Anterior cingulate cortex (tissue), 58 donors: ENCODE measurements around the gene STX3.
"Not testable (repeated sequence)": the region's sequence is repeated elsewhere in the genome, so short reads cannot be mapped to it uniquely, and the experiment has no call there.

Experiments
- DNase-seq, 58 donors: peaks; one replicate each; lab custom pipeline; 2025; lab: John Stamatoyannopoulos, UW

STX3 gene

GRCh38 chr11:59756845-59757244, 1.7 kb downstream of the STX3 start:
- peak in 1 of 58 donors; percentile 5 for DNase-seq

GRCh38 chr11:59758401-59759037, 3.3 kb downstream of the STX3 start:
- DNase-seq = no peak

- DNase-seq = no peak
These were observed 4.7 kb downstream of the STX3 start for GRCh38 chr11:59759900-59760299.

GRCh38 chr11:59760771-59761170, 5.6 kb downstream of the STX3 start:
- no peak for DNase-seq

- DNase-seq = no peak
These were observed 6.8 kb downstream of the STX3 start for GRCh38 chr11:59761993-59762392.

GRCh38 chr11:59765068-59765735, 10.0 kb downstream of the STX3 start:
- no peak for DNase-seq

- no peak for DNase-seq
These were observed 11.5 kb downstream of the STX3 start for GRCh38 chr11:59766542-59767224.

- no peak for DNase-seq
These were observed 12.0 kb downstream of the STX3 start for GRCh38 chr11:59767225-59767611.

GRCh38 chr11:59769111-59769510, 13.9 kb downstream of the STX3 start:
- no peak for DNase-seq

- DNase-seq = no peak
These were observed 14.7 kb downstream of the STX3 start for GRCh38 chr11:59769828-59770227.

GRCh38 chr11:59770319-59770718, 15.1 kb downstream of the STX3 start:
- no peak for DNase-seq

- DNase-seq = no peak
These were observed 15.7 kb downstream of the STX3 start for GRCh38 chr11:59770869-59771268.

- no peak for DNase-seq
These were observed 16.4 kb downstream of the STX3 start for GRCh38 chr11:59771605-59772004.

- no peak for DNase-seq
These were observed 17.9 kb downstream of the STX3 start for GRCh38 chr11:59773083-59773440.

GRCh38 chr11:59776210-59777066, 21.3 kb downstream of the STX3 start:
- no peak for DNase-seq

- no peak for DNase-seq
These were observed 21.9 kb downstream of the STX3 start for GRCh38 chr11:59777104-59777503.

GRCh38 chr11:59778122-59778521, 22.9 kb downstream of the STX3 start:
- DNase-seq = peak in 4 of 58 donors; percentile 7 to 19 (median 14)

GRCh38 chr11:59779487-59779886, 24.3 kb downstream of the STX3 start:
- no peak for DNase-seq

GRCh38 chr11:59782080-59782479, 26.9 kb downstream of the STX3 start:
- DNase-seq = no peak

- no peak for DNase-seq
These were observed 28.5 kb downstream of the STX3 start for GRCh38 chr11:59783632-59784090.

GRCh38 chr11:59784441-59784840, 29.3 kb downstream of the STX3 start:
- not testable (repeated sequence) for DNase-seq
